Activated naive CD4-positive, alpha-beta T cell treated with anti-CD3 and anti-CD28 coated beads for 36 hours (primary cell): Measurements from ENCODE around the gene PC. TPM values are rescaled to one million over a fixed set of nuclear protein-coding genes. Genes with fewer than 3 reads are reported as not detected.

Experiments used
- CTCF ChIA-PET: fragments of 350-600 bp; sonication (Branson Sonifier 250); formaldehyde crosslinking; loops from one replicate; lab custom pipeline; 2021; ENCODE audit warnings: antibody characterized with exemption; lab: Charles Lee
- DNase-seq: peaks from one replicate; pipeline ENCODE4 v3.0.0-alpha.2; 2020
- H3K27ac Mint-ChIP-seq: one replicate; pipeline ENCODE4 v1.8.0; 2021; ENCODE audit warnings: mild to moderate bottlenecking, mixed read lengths
- H3K27me3 Mint-ChIP-seq: one replicate; pipeline ENCODE4 v1.8.0; 2021; ENCODE audit warnings: low read depth, mixed read lengths
- H3K36me3 Mint-ChIP-seq: one replicate; pipeline ENCODE4 v1.8.0; 2021; ENCODE audit warnings: low read depth, mixed read lengths
- H3K4me1 Mint-ChIP-seq: one replicate; pipeline ENCODE4 v1.8.0; 2021; ENCODE audit warnings: low read depth, mixed read lengths
- H3K4me3 Mint-ChIP-seq: one replicate; pipeline ENCODE4 v1.8.0; 2021; ENCODE audit warnings: mild to moderate bottlenecking, moderate library complexity, mixed read lengths
- H3K9me3 Mint-ChIP-seq: one replicate; pipeline ENCODE4 v1.8.0; 2021; ENCODE audit warnings: mixed read lengths
- intact Hi-C: fragments of 100-400 bp; cut with micrococcal nuclease; formaldehyde crosslinking; loops from one replicate; pipeline ENCODE4 v1.15.1; 2023
- total RNA-seq, 2 experiments: library from RNA; stranded (reverse); gene quantifications; one replicate each; pipeline ENCODE4 v1.2.3, GENCODE V29; 2021

The PC gene
- total RNA-seq, 2 experiments from 2014 or later, result 8.0 to 9.4 TPM

GRCh38 chr11:66850588-66851238 is 107.5 kb downstream of the PC start:
- CTCF ChIA-PET, result no interaction called here
- no peak for DNase-seq
- H3K4me3 Mint-ChIP-seq, result no peak overlapping the region
- H3K4me1 Mint-ChIP-seq, result peaks cover 10% of the 10 kb centered on the region
- no peaks in the 10 kb centered on the region for H3K36me3 Mint-ChIP-seq
- no peak overlapping the region for H3K27ac Mint-ChIP-seq
- no peaks in the 10 kb centered on the region for H3K9me3 Mint-ChIP-seq
- H3K27me3 Mint-ChIP-seq, result no peaks in the 10 kb centered on the region
- intact Hi-C loops, result no loop called here

GRCh38 chr11:66850235-66850587 is 108.0 kb downstream of the PC start:
- CTCF ChIA-PET, result no interaction called here
- H3K9me3 Mint-ChIP-seq, result no peaks in the 10 kb centered on the region
- H3K4me3 Mint-ChIP-seq, result no peak overlapping the region
- H3K4me1 Mint-ChIP-seq, result peaks cover 9% of the 10 kb centered on the region
- H3K27ac Mint-ChIP-seq, result no peak overlapping the region
- H3K36me3 Mint-ChIP-seq, result peaks cover 1% of the 10 kb centered on the region
- no peak for DNase-seq
- intact Hi-C loops, result no loop called here
- H3K27me3 Mint-ChIP-seq, result no peaks in the 10 kb centered on the region

DNA sequence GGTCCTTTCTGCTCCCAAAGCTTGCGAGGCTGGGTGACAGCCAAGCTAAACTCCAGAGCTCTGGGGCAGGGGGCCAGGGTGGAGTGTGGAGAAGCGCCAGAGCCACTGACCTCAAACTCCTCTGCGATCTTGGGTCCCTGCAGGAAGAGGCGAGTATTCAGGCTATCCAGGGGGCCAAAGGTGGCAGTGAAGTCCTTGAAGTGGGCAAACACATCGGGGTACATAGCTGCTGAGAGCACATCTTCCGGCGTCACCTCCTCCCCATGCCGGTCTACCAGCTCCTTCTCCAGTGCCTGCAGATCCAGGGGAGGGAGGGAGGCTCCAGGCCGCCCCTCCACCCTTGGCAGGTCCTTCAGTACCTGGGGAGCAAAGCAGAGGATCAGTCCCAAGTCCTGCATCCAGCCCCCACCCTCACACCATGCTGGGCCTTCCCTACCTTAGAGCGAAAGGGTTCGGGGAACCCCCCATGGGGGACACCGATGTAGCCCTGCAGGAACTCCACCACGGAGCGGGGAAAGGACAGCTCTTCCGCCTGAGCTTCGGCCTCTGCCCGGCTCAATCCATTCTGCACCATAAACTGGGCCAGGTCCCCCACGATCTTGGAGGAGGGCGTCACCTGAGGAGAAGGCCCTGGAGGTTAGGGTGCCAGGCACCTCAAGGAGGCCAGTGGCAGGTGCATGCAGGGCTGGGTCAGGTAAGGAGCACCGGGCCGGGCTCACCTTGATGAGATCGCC is 108.5 kb downstream of the PC start:
- intact Hi-C loops, result no loop called here
- CTCF ChIA-PET, result interaction anchor here (0.7 kb wide), 1 partner anchor 9 kb away, joined by 3 read pairs; no protein-coding TSS in a partner anchor
- peaks cover 5% of the 10 kb centered on the region for H3K36me3 Mint-ChIP-seq
- peaks cover 13% of the 10 kb centered on the region for H3K4me1 Mint-ChIP-seq
- DNase-seq, result no peak
- H3K4me3 Mint-ChIP-seq, result no peak overlapping the region
- no peaks in the 10 kb centered on the region for H3K9me3 Mint-ChIP-seq
- no peak overlapping the region for H3K27ac Mint-ChIP-seq
- no peaks in the 10 kb centered on the region for H3K27me3 Mint-ChIP-seq

- CTCF ChIA-PET, result interaction anchor here (0.7 kb wide), 1 partner anchor 8 kb away, joined by 3 read pairs; no protein-coding TSS in a partner anchor
- intact Hi-C loops, result no loop called here
- peaks cover 5% of the 10 kb centered on the region for H3K36me3 Mint-ChIP-seq
- H3K4me1 Mint-ChIP-seq, result peaks cover 21% of the 10 kb centered on the region
- H3K9me3 Mint-ChIP-seq, result no peaks in the 10 kb centered on the region
- H3K27ac Mint-ChIP-seq, result no peak overlapping the region
- DNase-seq, result no peak
- H3K27me3 Mint-ChIP-seq, result no peaks in the 10 kb centered on the region
- no peak overlapping the region for H3K4me3 Mint-ChIP-seq
These were observed 109.3 kb downstream of the PC start for GRCh38 chr11:66848671-66849500.

- peak; percentile 2 for DNase-seq
- Mint-ChIP-seq H3K4me1 (peaks cover 22% of the 10 kb centered on the region), H3K4me3 (no peak overlapping the region), H3K27me3 (no peaks in the 10 kb centered on the region), H3K9me3 (no peaks in the 10 kb centered on the region), H3K36me3 (peaks cover 5% of the 10 kb centered on the region), H3K27ac (no peak overlapping the region)
- CTCF ChIA-PET, result no interaction called here
- intact Hi-C loops, result no loop called here
These were observed 110.5 kb downstream of the PC start for GRCh38 chr11:66847461-66848232.

DNA sequence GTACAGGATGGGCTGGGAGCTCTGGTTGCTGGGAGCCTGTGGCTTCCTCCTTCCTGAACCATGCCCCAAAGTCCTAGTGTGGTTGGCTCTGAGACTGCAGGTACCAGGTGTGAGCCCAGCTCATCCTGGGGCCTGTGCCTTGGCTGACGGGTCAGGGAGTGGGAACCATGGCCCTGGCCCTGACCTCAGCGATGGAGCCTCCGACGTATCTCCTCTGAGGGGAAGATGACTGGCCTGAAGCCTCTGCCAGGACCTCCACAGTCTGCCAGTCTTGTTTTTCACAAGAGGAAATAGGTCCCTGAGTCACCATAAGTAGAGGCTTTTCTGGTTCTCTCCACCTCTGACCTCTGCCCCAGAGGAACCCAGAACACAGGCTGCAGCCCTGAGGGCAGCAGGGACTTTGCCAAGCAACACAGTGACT is 111.5 kb downstream of the PC start:
- Mint-ChIP-seq H3K27ac (no peak overlapping the region), H3K4me3 (no peak overlapping the region), H3K4me1 (peaks cover 23% of the 10 kb centered on the region), H3K36me3 (peaks cover 13% of the 10 kb centered on the region), H3K27me3 (no peaks in the 10 kb centered on the region), H3K9me3 (no peaks in the 10 kb centered on the region)
- intact Hi-C loops, result no loop called here
- DNase-seq, result no peak
- CTCF ChIA-PET, result no interaction called here

GRCh38 chr11:66845876-66846212 is 112.3 kb downstream of the PC start:
- H3K36me3 Mint-ChIP-seq, result peaks cover 13% of the 10 kb centered on the region
- no peaks in the 10 kb centered on the region for H3K9me3 Mint-ChIP-seq
- CTCF ChIA-PET, result interaction anchor here (0.6 kb wide), 1 partner anchor 227 kb away, joined by 5 read pairs; no protein-coding TSS in a partner anchor
- no peak overlapping the region for H3K27ac Mint-ChIP-seq
- intact Hi-C loops, result no loop called here
- H3K4me1 Mint-ChIP-seq, result peaks cover 29% of the 10 kb centered on the region
- no peaks in the 10 kb centered on the region for H3K27me3 Mint-ChIP-seq
- H3K4me3 Mint-ChIP-seq, result no peak overlapping the region
- no peak for DNase-seq

DNA sequence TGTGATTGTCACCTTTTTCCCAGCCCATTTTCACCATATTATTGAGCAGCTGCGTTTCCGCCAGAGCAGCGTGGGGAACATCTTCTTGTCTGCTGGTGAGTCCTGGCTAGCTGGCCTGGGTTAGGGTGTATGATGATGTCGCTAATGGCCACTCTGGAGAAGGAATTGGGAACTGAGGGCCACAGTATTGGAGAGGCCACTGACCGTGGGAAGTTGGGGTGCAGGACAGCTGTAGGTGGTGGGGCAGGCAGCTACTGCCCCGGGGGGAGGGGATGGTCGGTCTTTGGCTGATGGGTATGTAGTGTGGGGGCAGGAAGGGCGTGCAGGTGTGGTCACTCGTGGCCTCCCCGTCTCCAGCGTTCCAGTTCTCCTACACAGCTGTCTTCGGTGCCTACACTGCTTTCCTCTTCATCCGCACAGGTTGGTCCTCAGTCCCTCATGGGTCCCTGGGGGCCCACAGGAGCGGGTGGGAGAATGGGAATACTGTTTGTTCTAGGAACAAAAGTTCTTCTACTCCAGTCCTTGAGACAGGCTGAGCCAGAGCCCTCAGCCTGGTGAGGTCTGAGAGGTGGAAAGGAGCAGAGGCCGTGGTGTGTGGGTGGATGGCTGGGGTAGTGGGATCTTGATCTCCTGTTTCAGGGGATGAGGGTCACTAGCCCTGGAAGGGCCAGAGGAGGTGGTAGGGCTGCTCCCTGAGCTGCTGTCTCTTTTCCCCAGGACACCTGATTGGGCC is 112.9 kb downstream of the PC start:
- Mint-ChIP-seq H3K27ac (no peak overlapping the region), H3K4me1 (peaks cover 34% of the 10 kb centered on the region), H3K27me3 (no peaks in the 10 kb centered on the region), H3K4me3 (peak overlapping the region; percentile 87), H3K9me3 (no peaks in the 10 kb centered on the region), H3K36me3 (peaks cover 18% of the 10 kb centered on the region)
- no peak for DNase-seq
- intact Hi-C loops, result no loop called here
- CTCF ChIA-PET, result interaction anchor here (0.6 kb wide), 1 partner anchor 228 kb away, joined by 5 read pairs; no protein-coding TSS in a partner anchor

DNA sequence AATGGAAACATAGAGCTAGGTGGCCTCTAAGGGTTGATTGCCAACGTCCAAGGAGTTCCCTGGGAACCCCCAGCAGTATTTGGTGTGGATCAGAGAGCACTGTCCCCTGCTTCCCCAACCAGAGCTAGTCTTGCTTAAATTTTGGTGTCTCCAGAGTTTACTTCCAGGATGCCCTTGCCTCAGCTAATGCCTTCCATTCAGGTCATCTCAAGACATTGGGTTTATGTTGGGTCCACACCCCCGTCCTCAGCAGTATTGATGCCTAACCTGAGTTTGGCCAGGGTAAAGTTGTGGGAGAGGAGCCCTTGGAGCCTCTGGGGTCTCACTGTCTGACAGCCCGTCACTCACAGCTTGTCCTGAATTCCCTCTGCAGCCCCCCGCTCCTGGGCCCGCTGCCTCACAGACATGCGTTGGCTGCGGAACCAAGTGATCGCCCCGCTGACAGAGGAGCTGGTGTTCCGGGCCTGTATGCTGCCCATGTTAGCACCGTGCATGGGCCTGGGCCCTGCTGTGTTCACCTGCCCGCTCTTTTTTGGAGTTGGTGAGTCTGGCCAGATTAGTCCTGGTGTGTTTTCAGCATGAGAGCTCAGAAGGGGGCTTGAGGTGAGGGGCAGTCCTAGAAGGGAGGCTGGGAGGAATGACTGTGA is 113.6 kb downstream of the PC start:
- CTCF ChIA-PET, result no interaction called here
- peaks cover 21% of the 10 kb centered on the region for H3K36me3 Mint-ChIP-seq
- H3K4me3 Mint-ChIP-seq, result peak overlapping the region; percentile 87
- H3K27me3 Mint-ChIP-seq, result no peaks in the 10 kb centered on the region
- peak overlapping the region; percentile 90 for H3K27ac Mint-ChIP-seq
- intact Hi-C loops, result loop anchor here (5.0 kb wide), 1 partner anchor 38 kb away; no protein-coding TSS in a partner anchor
- no peak for DNase-seq
- no peaks in the 10 kb centered on the region for H3K9me3 Mint-ChIP-seq
- peaks cover 41% of the 10 kb centered on the region for H3K4me1 Mint-ChIP-seq

DNA sequence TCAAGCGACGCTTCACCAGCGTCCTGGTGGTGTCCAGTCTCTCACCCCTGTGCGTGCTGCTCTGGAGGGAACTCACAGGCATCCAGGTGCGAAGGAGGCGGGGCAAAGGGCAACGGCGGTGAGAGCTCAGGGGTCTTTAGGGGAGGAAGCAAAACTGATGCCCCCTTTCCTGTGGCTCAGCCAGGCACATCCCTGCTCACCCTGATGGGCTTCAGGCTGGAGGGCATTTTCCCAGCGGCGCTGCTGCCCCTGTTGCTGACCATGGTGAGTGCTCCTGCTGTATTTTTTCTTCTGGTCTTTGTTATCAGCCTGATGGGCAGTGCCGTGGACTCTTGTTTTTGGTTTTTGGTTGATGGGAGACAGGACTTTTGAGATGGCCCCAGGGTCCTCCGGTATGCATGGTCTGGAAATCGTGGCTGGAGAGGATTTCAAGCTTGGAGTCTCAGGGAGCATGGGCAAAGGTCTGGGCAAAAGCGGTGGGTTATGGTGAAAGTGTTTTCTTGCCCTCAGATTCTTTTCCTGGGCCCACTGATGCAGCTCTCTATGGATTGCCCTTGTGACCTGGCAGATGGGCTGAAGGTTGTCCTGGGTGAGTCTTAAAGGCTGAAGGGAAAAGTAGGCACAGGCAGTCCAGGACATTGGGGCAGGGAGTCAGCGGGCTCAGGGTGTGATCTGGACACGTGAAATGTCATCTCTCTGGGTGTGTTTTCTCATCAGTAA is 114.2 kb downstream of the PC start:
- H3K27ac Mint-ChIP-seq, result peak overlapping the region; percentile 90
- DNase-seq, result no peak
- no peaks in the 10 kb centered on the region for H3K9me3 Mint-ChIP-seq
- peaks cover 21% of the 10 kb centered on the region for H3K36me3 Mint-ChIP-seq
- H3K27me3 Mint-ChIP-seq, result no peaks in the 10 kb centered on the region
- peaks cover 46% of the 10 kb centered on the region for H3K4me1 Mint-ChIP-seq
- peak overlapping the region; percentile 87 for H3K4me3 Mint-ChIP-seq
- CTCF ChIA-PET, result interaction anchor here (1.2 kb wide), 1 partner anchor 11 kb away, joined by 3 read pairs; no protein-coding TSS in a partner anchor
- intact Hi-C loops, result loop anchor here (1.0 to 5.0 kb wide), 7 partner anchors 12 to 275 kb away; partner anchors contain the start of genes KDM2A, PC and RBM14
